ENCODE results near the gene CDH13. TPM values are rescaled to one million over a fixed set of nuclear protein-coding genes. Genes with fewer than 3 reads are reported as not detected.

Gene CDH13
- total RNA-seq, 1 donor from 2014 or later: 161 TPM

- no peaks in the 10 kb centered on the region for H3K36me3 ChIP-seq
- no peaks in the 10 kb centered on the region for H3K27me3 ChIP-seq (ENCODE audit: low read depth)
- peaks cover 11% of the 10 kb centered on the region for H3K4me1 ChIP-seq
- no peak overlapping the region for H3K27ac ChIP-seq (replicated peaks)
- no peak for TF ChIP-seq CTCF (IDR thresholded peaks at IDR 0.05; ENCODE audit: borderline replicate concordance)
- intact Hi-C loops (cut with micrococcal nuclease): no loop called here
- H3K4me3 ChIP-seq: no peak overlapping the region
- peaks cover 9% of the 10 kb centered on the region for H3K9me3 ChIP-seq (replicated peaks)
- DNase-seq: no peak
Measured at GRCh38 chr16:82865412-82865811, 238.6 kb downstream of the CDH13 start.

- peaks cover 11% of the 10 kb centered on the region for H3K4me1 ChIP-seq
- peaks cover 22% of the 10 kb centered on the region for H3K9me3 ChIP-seq (replicated peaks)
- no peak for TF ChIP-seq CTCF (IDR thresholded peaks at IDR 0.05; ENCODE audit: borderline replicate concordance)
- H3K36me3 ChIP-seq: no peaks in the 10 kb centered on the region
- H3K27ac ChIP-seq (replicated peaks): no peak overlapping the region
- no peaks in the 10 kb centered on the region for H3K27me3 ChIP-seq (ENCODE audit: low read depth)
- no peak for DNase-seq
- intact Hi-C loops (cut with micrococcal nuclease): no loop called here
- H3K4me3 ChIP-seq: no peak overlapping the region
Measured at GRCh38 chr16:82867485-82867884, 240.7 kb downstream of the CDH13 start.

GRCh38 chr16:82874271-82874670 is 247.5 kb downstream of the CDH13 start:
- peak overlapping the region; percentile 30 for H3K27ac ChIP-seq (replicated peaks)
- H3K27me3 ChIP-seq (ENCODE audit: low read depth): no peaks in the 10 kb centered on the region
- H3K4me3 ChIP-seq: no peak overlapping the region
- DNase-seq: no peak
- intact Hi-C loops (cut with micrococcal nuclease): no loop called here
- peaks cover 13% of the 10 kb centered on the region for H3K9me3 ChIP-seq (replicated peaks)
- no peak for TF ChIP-seq CTCF (IDR thresholded peaks at IDR 0.05; ENCODE audit: borderline replicate concordance)
- peaks cover 23% of the 10 kb centered on the region for H3K4me1 ChIP-seq
- no peaks in the 10 kb centered on the region for H3K36me3 ChIP-seq

GRCh38 chr16:82874672-82875071 is 247.9 kb downstream of the CDH13 start:
- TF ChIP-seq CTCF (IDR thresholded peaks at IDR 0.05; ENCODE audit: borderline replicate concordance): no peak
- H3K4me3 ChIP-seq: no peak overlapping the region
- peak overlapping the region; percentile 30 for H3K27ac ChIP-seq (replicated peaks)
- intact Hi-C loops (cut with micrococcal nuclease): no loop called here
- peaks cover 13% of the 10 kb centered on the region for H3K9me3 ChIP-seq (replicated peaks)
- DNase-seq: no peak
- no peaks in the 10 kb centered on the region for H3K36me3 ChIP-seq
- H3K27me3 ChIP-seq (ENCODE audit: low read depth): no peaks in the 10 kb centered on the region
- peaks cover 23% of the 10 kb centered on the region for H3K4me1 ChIP-seq

GRCh38 chr16:82876951-82877350 is 250.2 kb downstream of the CDH13 start:
- no peaks in the 10 kb centered on the region for H3K36me3 ChIP-seq
- no peaks in the 10 kb centered on the region for H3K27me3 ChIP-seq (ENCODE audit: low read depth)
- H3K9me3 ChIP-seq (replicated peaks): peaks cover 1% of the 10 kb centered on the region
- intact Hi-C loops (cut with micrococcal nuclease): no loop called here
- H3K4me1 ChIP-seq: peaks cover 26% of the 10 kb centered on the region
- no peak for DNase-seq
- TF ChIP-seq CTCF (IDR thresholded peaks at IDR 0.05; ENCODE audit: borderline replicate concordance): no peak
- H3K27ac ChIP-seq (replicated peaks): no peak overlapping the region
- H3K4me3 ChIP-seq: no peak overlapping the region

- Histone ChIP-seq H3K9me3 (replicated peaks) (no peaks in the 10 kb centered on the region), H3K27ac (replicated peaks) (no peak overlapping the region), H3K36me3 (no peaks in the 10 kb centered on the region), H3K27me3 (ENCODE audit: low read depth) (no peaks in the 10 kb centered on the region), H3K4me1 (peaks cover 34% of the 10 kb centered on the region), H3K4me3 (no peak overlapping the region)
- no peak for DNase-seq
- no peak for TF ChIP-seq CTCF (IDR thresholded peaks at IDR 0.05; ENCODE audit: borderline replicate concordance)
- intact Hi-C loops (cut with micrococcal nuclease): no loop called here
Measured at GRCh38 chr16:82878466-82878865, 251.7 kb downstream of the CDH13 start.

Data from left ventricle myocardium inferior (tissue), 1 donor.